ENCODE data around the gene MTCH1.

Gene MTCH1

DNA sequence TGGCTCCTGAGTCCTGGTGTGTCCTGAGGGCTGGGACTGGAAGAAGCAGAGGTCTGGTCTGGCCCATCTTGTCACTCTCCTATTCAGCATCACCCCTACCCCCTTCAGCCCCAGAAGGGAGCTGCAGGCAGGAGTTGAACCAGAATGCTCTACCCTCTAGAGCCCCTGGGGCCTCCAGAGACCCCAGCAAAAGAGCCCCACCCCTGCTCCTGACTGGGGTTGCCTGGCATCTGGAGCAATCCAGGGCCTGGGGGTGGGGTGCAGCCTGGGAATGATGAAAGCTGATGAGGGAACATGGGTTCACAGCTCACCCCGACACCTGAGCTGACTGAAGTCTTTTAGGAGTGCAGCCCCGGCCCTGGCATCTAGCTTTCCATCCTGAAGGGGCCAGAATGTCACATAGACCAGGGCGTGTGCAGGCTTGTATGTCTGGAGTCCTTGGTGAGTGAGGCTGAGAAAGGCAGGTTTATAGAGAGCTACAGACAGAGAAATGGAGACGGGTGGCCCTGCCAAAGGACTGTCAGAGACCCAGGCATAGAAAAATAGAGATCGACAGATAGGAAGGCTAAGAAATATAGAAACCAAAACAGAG lies 31.7 kb upstream of the MTCH1 start:
- DNase-seq (ENCODE audit: low read depth, low spot score), result no peak

DNA sequence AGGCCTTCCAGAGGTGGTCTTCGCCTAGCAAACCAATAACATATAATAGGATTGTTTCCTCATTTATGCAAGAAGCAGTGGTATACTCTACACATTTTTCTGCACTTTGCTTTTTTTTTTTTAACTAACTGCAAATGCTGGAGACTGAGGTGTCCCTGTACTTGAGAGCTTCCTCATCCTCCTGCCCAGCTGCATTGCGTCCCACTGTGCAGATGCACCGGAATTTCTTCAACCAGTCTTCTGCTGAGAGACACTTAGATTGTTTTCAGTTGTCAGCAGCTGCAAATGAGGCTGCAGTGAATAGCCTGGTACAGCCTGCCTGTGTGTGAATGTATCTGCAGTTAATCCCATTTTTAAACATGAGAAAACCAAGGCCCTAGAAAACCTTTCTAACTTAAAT lies 31.0 kb upstream of the MTCH1 start:
- no peak for DNase-seq (ENCODE audit: low read depth, low spot score)

DNA sequence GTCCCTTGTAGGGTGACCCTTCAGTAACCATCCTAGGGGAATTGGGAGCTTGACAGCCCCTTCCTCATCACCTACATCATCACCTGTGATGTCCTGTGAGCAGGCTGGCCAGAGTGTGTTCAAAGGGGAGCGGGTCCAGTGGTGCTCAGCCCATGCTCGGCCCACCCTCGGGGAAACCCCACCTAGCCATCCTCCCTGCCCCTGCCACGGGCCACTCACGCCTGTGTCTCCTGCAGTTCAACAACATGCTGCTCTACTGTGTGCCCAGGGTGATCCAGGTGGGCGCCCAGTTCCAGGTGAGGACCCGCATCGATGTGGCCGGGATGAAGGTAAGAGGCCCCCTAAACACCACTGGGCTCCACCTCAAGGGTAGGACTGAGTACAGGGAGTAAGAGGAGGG lies 29.5 kb upstream of the MTCH1 start:
- DNase-seq (ENCODE audit: low read depth, low spot score), result no peak

DNA sequence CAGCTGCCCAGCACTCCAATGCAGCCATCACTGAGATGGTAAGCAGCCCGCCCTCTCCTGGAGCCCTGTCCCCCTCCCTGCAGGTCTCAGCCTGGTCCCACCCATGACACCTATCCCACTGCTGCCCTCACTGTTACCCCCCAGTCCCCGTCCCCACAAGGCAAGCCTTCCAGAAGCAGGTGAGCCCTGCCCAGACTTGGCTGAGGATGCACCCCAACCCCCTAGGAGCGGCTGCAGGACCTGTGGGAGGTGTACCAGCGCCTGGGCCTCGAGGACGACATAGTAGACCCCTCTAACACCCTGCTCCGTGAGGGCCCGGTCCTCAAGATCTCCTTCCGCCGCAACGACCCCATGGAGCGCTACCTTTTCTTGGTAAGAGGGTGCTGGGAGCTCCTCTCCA lies 28.7 kb upstream of the MTCH1 start:
- no peak for DNase-seq (ENCODE audit: low read depth, low spot score)

DNA sequence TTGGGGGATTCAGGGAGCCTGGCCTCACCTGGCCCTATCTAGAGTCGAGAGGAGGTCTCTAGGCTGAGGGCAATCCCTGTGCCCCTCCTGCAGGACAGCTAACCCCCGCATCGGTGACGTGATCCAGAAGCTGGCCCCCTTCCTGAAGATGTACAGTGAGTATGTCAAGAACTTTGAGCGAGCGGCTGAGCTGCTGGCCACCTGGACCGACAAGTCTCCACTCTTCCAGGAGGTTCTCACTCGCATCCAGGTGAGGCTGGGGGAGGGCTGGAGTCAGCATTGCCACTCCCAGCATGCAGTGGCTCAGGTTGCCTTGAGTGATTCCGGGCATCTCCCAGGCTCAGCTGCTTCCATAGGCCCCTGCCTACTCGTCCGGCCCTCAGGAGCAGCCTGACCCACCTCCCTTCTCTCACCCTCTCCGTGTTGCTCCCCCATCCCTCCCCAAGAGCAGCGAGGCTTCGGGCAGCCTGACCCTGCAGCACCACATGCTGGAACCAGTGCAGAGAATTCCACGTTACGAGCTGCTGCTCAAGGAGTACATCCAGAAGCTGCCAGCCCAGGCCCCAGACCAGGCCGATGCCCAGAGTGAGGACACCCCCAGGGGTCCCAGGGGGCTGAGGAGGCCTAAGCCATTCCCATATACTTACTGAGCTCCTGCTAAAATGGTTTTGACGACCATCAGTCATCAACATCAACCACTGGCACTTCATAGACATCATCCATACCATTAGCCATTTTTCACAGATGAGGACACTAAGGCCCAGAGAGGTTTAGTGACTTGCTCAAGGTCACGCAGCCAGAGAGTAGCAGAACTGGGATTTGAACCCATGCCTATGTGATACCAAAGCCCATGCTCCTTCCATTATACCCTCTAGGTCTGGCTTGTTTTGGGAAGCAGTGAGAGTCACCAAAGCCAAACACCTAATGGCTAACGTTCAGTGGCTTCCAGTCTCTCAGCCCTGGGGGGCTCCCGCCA lies 27.8 kb upstream of the MTCH1 start:
- no peak for DNase-seq (ENCODE audit: low read depth, low spot score)

DNA sequence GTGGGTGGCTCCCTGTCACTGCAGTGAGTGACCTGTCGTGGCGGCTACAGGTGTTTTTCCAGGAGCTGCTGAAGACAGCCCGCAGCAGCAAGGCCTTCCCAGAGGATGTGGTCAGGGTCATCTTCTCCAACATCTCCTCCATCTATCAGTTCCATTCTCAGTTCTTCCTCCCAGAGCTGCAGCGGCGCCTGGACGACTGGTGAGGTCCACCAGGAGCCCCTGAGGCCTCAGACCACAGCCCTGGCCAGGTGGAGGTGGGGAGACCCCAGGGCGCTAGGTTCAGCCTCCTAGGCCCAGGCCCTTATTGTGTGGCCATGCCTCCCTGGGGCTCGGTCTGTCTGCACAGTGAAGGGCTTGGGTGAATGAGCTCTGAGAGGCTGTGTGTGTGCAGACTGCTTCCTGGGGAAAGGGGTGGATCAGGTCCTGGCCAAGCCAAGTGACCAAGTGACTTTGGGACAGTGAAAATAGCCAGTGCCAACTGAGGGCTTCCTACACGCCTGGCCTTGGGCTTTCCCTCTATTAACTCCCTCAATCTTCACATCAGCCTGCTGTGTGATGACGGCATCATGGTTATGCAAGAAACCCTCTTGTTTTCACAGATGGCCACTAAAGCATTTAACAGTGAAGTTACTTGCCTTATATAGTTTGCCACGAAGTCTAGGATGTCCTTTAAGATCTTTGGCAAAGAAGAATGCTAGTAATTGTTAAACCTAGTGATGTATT lies 25.8 kb upstream of the MTCH1 start:
- no peak for DNase-seq (ENCODE audit: low read depth, low spot score)

DNA sequence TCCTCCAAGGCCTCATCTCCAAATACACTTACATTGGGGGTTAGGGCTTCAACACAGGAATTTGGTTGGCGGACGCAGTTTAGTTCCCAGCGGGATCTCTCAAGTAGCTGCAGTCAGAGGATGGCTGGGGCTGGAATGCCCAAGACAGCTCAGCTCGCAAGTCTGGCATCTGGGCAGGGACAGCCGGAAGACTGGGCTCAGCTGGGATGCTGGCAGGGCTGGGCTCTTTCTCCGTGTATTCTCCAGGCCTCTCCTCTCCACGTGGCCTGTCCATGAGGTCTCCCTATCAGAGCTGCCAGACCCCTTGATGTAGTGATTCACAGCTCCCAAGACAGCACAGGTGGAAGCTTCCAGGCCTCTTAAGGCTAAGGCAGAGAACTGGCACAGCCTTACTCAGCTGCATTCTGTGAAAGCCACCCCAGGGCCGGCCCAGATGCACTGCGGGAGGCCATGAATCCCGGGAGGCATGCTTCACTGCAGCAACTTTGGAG lies 24.5 kb upstream of the MTCH1 start:
- no peak for DNase-seq (ENCODE audit: low read depth, low spot score)

DNA sequence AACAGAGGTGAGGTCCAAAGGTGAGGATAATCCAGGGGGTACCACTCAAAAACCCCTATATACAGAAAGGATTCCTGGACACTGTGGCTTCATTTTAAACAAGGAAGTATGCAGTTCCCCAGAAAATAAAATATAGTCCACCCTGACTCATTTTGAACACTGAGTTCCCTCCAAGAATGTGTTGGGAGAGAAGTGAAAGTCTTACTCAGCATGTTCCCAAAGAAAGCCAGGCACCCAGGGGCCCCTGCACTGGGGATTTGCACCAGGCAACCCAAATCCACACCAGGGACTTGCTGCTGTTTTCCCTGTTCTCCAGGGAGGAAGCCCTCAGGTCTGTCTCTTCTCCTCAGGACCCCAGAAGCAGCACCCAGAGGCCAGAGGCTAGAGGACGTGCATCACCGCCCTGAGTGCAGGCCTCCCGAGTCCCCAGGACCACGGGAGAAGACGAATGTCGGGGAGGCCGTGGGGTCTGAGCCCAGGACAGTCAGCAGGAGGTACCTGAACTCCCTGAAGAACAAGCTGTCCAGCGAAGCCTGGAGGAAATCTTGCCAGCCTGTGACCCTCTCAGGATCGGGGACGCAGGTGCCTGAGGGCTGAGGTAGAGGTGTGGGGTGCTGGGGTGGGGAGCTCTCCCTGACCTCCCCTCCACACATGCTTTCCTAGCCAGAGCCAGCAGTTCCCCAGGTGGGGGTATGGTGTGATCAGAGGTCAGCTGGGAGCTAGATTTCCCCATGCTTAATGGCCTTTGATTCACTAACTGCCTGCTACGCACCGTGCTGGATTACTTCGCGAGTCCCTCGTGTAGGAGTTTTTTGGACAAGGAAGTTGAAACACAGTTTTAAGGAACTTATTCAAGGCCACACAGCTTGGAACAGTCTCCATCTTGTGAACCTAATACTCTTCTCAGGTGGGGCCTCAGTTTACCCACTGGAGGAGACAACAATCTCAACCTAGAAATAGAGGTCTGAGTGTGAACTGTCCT lies 22.8 kb upstream of the MTCH1 start:
- DNase-seq (ENCODE audit: low read depth, low spot score), result no peak

DNA sequence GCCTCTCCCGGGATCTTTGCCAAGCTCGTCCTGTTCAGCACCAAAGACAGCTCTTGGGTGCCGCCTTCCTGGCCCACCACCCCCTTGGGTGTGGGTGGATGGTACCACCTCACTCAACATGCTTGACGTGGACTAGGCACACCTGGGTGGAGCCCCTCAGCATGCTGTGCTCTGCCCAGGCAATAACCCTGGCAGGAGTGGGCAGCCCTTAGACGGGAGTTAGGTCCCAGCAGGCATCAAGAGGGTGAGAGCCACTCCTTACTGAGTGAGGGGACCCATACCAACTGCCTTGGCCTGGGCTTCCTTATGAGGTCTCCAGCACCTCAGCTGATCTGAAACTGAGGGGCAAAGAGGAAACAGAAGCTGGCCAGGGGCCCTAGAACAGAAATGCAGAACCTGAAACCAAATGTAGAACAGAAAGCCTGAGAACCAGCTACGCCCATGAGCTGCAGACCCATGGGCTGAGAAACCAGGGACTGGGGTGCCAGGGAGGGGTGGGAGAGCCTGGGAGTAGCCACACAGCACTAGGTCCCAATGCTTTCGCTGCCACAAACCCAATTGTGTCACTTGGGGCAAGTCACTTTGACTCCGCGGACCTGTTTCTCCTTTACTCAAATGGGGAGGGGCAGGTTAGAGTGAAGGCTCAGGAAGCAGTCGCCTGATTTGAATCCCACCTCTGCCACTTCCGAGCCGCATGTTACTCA lies 21.5 kb upstream of the MTCH1 start:
- DNase-seq (ENCODE audit: low read depth, low spot score), result peak; percentile 39

DNA sequence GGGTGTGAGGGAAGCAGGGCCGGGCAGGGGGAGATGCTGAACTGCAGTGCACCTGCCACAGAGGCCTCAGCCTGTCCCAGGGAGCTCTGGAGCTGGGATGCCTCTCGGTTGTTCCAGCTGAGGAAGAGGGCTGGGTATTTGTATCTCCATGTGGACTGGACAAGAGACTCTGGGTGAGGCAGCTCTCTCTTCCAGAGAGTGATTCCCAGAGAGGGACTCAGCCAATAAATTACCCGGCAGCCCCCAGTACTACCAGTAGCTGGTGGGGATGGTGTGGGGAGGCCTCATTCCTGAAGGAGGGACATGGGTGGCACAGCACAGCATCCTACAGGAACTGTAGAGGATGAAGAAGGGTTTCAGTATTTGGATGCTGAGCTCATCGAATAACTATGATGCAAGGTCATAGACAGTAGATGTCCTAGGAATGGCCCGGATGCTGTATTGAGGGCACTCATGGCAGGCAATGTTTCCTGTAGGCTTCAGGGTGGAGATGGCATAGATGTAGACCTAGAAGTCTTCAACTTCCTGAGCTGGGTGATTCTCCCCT lies 20.9 kb upstream of the MTCH1 start:
- DNase-seq (ENCODE audit: low read depth, low spot score), result no peak

DNA sequence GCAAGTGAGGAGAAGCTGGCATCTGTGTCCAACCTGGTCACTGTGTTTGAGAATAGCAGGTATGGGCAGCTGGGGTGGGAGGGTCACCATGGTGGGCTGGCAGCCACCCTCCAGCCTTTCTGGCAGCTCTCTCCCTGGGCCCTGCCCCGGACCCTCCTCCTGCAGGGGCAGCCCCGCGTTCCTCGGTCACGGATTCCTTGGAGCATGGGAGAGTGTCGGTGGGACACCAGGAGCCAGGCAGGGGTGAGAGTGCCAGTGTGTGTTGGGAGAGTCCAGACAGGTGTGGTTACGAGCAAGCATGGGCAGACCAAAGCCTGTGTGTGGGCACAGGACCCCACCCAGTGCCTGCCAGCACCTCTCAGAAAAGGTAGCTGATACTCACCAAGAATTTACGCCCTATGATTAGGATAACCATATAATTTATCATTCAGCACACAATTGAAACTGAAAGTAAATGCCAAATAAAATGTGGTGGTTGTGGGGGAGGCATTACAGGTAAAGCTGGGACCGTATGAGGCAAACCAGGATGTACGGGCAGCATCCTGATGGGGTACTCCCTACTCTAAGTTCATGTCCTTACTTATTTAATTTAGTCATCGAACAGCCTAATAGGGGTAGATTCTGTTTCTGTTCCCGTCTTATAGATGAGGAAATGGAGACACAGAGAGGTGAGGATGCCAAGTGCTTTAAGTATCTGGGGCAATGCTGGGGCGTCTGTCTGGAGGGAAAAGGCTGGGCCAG lies 20.0 kb upstream of the MTCH1 start:
- no peak for DNase-seq (ENCODE audit: low read depth, low spot score)

DNA sequence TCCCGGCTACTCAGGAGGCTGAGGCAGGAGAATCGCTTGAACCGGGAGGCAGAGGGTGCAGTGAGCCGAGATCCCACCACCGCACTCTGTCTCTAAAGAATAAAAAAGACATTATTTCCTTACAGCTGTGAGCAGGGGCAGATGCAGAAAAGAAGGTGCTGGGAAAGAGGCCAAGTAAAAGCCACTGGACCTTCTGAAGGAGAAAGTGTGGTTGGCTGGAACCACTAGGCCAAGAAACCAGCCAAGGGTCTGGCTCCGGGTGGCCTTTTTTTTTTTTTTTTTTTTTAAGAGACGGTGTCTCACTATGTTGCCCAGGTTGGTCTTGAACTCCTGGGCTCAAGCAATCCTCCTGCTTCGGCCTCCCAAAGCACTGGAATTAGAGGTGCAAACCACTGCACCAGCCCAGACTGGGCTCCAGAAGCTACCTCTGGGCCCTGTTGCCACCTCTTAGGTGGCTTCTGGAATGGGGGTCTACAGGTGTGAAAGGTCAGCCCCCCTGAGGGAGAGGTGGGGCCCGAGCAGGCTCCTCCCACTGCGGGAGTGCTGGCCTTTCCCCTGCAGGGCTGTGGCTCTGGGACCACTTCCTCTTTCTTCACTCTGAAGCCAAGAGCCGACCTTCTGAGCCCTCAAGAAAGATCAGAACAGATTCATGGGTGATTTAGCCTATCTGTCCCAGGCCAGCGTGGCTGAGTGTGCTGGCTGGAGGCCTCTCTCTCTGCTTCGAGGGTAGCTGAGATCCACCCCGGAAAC lies 19.2 kb upstream of the MTCH1 start, which contains the start of gene FGD2:
Gene FGD2 (plus strand): TSS at position 595 of the 750 bp plus-strand sequence. CDS start 163 bp downstream, outside the sequence.
- no peak for DNase-seq (ENCODE audit: low read depth, low spot score)

DNA sequence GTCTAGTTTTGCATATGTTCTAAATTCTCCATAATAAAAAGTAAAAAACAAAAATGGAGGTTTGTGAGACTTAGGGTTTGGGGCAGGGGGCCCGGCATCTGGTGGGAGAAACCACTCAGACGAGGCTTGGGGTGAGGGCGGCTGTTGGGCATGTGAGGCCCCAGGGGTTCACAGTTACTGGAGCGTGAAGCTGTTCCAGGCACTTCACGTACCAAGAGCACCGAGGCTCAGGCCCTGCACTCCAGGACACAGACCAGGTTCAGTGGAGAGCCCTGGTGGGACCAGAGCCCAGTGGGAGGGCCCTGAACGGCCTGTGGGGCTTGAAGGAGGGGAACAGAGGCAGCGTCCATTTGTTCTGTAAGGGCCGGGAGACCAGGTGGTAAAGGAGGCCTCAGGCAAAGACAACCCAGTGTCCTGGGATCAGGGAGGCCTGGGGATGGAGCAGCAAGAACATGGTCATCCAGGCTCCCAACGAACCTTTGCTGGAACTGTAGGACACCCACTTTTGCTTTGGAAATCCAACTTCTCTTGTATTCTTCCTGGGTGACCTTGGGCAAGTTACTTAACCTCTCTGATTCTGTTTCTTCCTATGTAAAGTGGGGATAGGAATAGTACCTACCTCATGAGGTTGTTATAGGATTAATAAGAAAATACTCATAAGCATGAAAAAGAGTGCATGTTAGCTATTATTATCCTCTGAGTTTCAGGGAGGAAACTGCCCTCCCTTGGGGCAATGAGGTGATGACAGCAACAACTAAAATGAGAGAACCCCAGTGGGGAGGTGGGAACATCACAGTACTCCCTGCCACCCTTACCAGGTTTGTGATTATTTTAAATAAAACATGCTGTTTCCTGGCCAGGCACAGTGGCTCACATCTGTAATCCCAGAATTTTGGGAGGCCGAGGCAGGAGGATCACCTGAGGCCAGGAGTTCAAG lies 18.3 kb upstream of the MTCH1 start:
- DNase-seq (ENCODE audit: low read depth, low spot score), result no peak

DNA sequence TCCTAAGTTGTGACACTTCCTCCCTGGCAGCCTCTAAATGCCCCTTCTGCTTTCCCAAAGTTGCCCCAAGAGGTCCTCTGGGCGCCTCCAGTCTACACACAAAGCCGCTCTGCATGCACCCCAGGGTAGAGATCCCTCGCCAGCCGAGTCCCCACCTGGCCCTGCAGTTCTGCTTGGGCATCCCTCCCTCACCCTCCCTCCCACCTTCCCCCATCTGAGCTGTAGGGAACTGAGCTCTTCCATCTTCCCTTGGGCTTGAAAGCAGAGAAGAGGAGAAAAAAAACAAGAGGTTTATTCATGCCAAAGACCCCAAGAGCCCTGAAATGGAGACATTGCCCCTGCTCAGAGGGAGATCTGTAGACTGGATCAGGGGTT lies 13.7 kb upstream of the MTCH1 start:
- no peak for DNase-seq (ENCODE audit: low read depth, low spot score)

DNA sequence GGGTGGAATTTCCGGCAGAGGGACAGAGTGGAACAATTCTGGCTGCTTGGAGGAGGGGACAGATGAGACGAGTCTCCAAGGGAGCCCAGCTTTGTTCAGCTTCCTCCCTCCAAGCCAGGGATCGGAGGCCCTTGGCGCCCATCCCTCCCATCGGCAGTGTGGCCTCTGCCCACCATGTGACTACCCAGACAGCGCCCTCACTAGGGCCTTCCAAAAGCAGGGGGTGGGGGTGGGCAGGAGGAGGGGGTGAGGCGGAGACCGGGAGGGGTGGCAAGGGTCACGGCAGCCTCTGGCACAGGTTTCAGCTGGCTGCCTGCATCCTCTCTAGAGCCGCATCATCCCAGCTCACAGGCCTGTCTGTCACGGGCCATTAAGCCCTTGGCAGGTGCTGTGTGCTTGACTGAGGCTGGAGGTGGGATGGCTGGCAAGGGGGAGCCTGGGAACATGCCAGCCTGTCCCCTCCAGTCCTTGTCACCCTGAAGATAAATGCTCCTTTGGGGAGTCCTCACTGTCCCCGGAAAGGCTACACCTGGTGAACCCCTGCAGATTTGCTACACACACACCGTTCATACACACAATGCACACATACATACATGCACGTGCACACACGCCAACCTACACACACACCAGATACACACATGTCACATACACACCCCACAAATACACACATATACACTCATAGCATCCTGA lies 13.2 kb upstream of the MTCH1 start:
- no peak for DNase-seq (ENCODE audit: low read depth, low spot score)

DNA sequence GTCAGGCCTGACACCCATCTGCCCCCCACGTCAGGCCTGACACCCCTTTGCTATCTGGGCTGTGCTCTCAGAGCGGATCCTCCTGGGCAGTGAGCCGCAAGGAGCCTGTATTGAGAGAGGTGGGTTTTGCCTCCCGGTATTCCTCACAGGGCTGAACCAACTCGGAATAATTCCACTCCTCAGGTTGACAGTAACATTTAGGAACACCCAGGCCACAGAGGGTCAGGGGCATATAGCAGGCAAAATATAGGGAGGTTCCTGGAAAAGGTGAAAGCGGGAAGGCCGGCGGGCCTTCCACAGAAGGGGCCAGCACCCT lies 12.7 kb upstream of the MTCH1 start:
- no peak for DNase-seq (ENCODE audit: low read depth, low spot score)

Data from astrocyte of the hippocampus (primary cell).